UCSD-AML1 (cell line): ENCODE results near the gene RPS24.
"Not testable (repeated sequence)": the region's sequence is repeated elsewhere in the genome, so short reads cannot be mapped to it uniquely, and the experiment has no call there.

Experiments
- DNase-seq: peaks from one replicate; lab custom pipeline; 2025; ENCODE audit not compliant: unreplicated experiment; lab: John Stamatoyannopoulos, UW

The RPS24 gene

GRCh38 chr10:78033637-78034470 is at the start of gene RPS24:
Gene RPS24 (plus strand): TSS chr10:78033863. CDS start chr10:78033902, 39 bp downstream.
- peak; percentile 97 for DNase-seq

GRCh38 chr10:77984986-77985385 is 48.7 kb upstream of the RPS24 start:
- no peak for DNase-seq

GRCh38 chr10:77987671-77988255 is 45.9 kb upstream of the RPS24 start:
- DNase-seq = no peak

GRCh38 chr10:77989081-77989724 is 44.5 kb upstream of the RPS24 start:
- no peak for DNase-seq

GRCh38 chr10:77993620-77994019 is 40.0 kb upstream of the RPS24 start:
- DNase-seq = no peak

- not testable (repeated sequence) for DNase-seq
Measured at GRCh38 chr10:77998780-77999179, 34.9 kb upstream of the RPS24 start.

- no peak for DNase-seq
Measured at GRCh38 chr10:78000206-78000605, 33.5 kb upstream of the RPS24 start.

- no peak for DNase-seq
Measured at GRCh38 chr10:78000956-78001472, 32.6 kb upstream of the RPS24 start.

GRCh38 chr10:78002541-78003288 is 30.9 kb upstream of the RPS24 start:
- no peak for DNase-seq

GRCh38 chr10:78004215-78005026 is 29.2 kb upstream of the RPS24 start:
- no peak for DNase-seq

GRCh38 chr10:78007172-78007571 is 26.5 kb upstream of the RPS24 start:
- DNase-seq = no peak

GRCh38 chr10:78009662-78010061 is 24.0 kb upstream of the RPS24 start:
- DNase-seq = no peak

- no peak for DNase-seq
Measured at GRCh38 chr10:78010278-78010677, 23.4 kb upstream of the RPS24 start.

GRCh38 chr10:78011065-78011464 is 22.6 kb upstream of the RPS24 start:
- no peak for DNase-seq

GRCh38 chr10:78013564-78013963 is 20.1 kb upstream of the RPS24 start:
- no peak for DNase-seq

GRCh38 chr10:78015546-78015945 is 18.1 kb upstream of the RPS24 start:
- no peak for DNase-seq

- DNase-seq = no peak
Measured at GRCh38 chr10:78017856-78018255, 15.8 kb upstream of the RPS24 start.

GRCh38 chr10:78019264-78019663 is 14.4 kb upstream of the RPS24 start:
- no peak for DNase-seq

GRCh38 chr10:78021201-78021600 is 12.5 kb upstream of the RPS24 start:
- no peak for DNase-seq

GRCh38 chr10:78023741-78024140 is 9.9 kb upstream of the RPS24 start:
- no peak for DNase-seq
